Liver (tissue), 2 donors: Measurements from ENCODE around the gene ATXN10.

Source experiments
- TF ChIP-seq, protein P1 (sequence below): fragments of 150-350 bp; IDR thresholded peaks from 2 replicates; pipeline ENCODE4 v1.5.1; 2017; ENCODE audit warnings: improper control_type of control experiment, low read depth, low read length; ENCODE audit not compliant: missing input control
- TF ChIP-seq, protein P2 (sequence below): IDR thresholded peaks from 2 replicates; pipeline ENCODE4 v1.6.1; 2016; ENCODE audit warnings: antibody characterized with exemption
- donor health status: healthy.

DNA sequence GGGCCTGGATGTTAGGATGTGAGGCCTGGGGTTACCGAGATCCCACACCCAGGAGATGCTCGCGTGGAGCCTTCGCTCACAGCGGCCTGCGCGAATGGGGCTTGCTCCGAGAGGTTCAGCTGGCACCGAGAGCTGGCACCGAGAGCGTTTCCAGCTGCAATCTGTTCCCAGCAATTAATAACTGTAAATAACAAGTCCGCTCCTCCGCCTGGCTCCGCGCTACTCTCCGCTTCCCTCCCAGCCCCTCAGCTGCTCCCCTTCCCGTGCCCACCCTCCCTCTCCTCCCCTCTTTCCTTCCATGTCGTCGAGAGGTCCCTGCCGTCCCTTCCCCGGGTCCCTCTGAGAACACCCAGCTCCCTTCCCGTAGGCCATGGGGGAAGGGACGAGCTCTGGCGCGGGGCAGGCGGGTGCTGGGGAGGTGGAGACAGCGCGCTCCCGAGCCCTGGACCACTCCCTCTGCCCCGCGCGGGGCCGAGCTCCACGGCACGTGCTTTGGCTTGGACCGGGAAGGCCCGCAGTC lies 194.6 kb downstream of the ATXN10 start:
- TF ChIP-seq, protein P1, sequence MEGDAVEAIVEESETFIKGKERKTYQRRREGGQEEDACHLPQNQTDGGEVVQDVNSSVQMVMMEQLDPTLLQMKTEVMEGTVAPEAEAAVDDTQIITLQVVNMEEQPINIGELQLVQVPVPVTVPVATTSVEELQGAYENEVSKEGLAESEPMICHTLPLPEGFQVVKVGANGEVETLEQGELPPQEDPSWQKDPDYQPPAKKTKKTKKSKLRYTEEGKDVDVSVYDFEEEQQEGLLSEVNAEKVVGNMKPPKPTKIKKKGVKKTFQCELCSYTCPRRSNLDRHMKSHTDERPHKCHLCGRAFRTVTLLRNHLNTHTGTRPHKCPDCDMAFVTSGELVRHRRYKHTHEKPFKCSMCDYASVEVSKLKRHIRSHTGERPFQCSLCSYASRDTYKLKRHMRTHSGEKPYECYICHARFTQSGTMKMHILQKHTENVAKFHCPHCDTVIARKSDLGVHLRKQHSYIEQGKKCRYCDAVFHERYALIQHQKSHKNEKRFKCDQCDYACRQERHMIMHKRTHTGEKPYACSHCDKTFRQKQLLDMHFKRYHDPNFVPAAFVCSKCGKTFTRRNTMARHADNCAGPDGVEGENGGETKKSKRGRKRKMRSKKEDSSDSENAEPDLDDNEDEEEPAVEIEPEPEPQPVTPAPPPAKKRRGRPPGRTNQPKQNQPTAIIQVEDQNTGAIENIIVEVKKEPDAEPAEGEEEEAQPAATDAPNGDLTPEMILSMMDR, result no peak
- TF ChIP-seq, protein P2, sequence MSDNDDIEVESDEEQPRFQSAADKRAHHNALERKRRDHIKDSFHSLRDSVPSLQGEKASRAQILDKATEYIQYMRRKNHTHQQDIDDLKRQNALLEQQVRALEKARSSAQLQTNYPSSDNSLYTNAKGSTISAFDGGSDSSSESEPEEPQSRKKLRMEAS, result no peak
